ENCODE results near the gene KIAA0586. TPM values are rescaled to one million over a fixed set of nuclear protein-coding genes. Genes with fewer than 3 reads are reported as not detected.

The KIAA0586 gene
- total and polyA plus RNA-seq, 9 of the 15 experiments (the other 6 are each of a cell fraction or from before 2014, with no cell fraction given) = 11.2 to 30.9 (median 22.6) TPM

- TF ChIP-seq ZBTB5 (IDR thresholded peaks at IDR 0.05) (0 out of 2 replicates have a peak, but pooled peaks have one; percentile 63), MYNN (IDR thresholded peaks at IDR 0.05) (no peak), MYNN (CRISPR knock-in tag; IDR thresholded peaks at IDR 0.05) (no peak), ZBTB7A (IDR thresholded peaks at IDR 0.05; ENCODE audit: borderline replicate concordance, control insufficient read depth, low read depth, low read length) (peak; percentile 59; the same call in 1 of the 2 replicates), HDAC1 (IDR thresholded peaks at IDR 0.05) (peak in 1 of 2 experiments; percentile 95; a peak in 2 of 4 replicates), SAP30 (IDR thresholded peaks at IDR 0.05; ENCODE audit: borderline replicate concordance, insufficient read depth, low read depth, low read length, poor library complexity, severe bottlenecking) (peak; percentile 89), ZFX (CRISPR knock-in tag; IDR thresholded peaks at IDR 0.05) (peak; percentile 50), RBBP5 (IDR thresholded peaks at IDR 0.05; ENCODE audit: borderline replicate concordance, insufficient read depth, low read length, poor library complexity, severe bottlenecking) (peak; percentile 75), L3MBTL2 (IDR thresholded peaks at IDR 0.05) (peak; percentile 85), TAF7 (tag; IDR thresholded peaks at IDR 0.05) (0 out of 2 replicates have a peak, but pooled peaks have one; percentile 69), MNT (conservative IDR thresholded peaks at IDR 0.05) (peak; percentile 95 to 97)
- TF ChIP-seq, protein P1, sequence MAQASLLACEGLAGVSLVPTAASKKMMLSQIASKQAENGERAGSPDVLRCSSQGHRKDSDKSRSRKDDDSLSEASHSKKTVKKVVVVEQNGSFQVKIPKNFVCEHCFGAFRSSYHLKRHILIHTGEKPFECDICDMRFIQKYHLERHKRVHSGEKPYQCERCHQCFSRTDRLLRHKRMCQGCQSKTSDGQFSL (CRISPR knock-in tag; IDR thresholded peaks at IDR 0.05) = peak; percentile 86
- TF ChIP-seq, protein P1 (tag; IDR thresholded peaks at IDR 0.05) = peak in 1 of 2 experiments; percentile 58; a peak in 1 of 4 replicates
- TF ChIP-seq, protein P2, sequence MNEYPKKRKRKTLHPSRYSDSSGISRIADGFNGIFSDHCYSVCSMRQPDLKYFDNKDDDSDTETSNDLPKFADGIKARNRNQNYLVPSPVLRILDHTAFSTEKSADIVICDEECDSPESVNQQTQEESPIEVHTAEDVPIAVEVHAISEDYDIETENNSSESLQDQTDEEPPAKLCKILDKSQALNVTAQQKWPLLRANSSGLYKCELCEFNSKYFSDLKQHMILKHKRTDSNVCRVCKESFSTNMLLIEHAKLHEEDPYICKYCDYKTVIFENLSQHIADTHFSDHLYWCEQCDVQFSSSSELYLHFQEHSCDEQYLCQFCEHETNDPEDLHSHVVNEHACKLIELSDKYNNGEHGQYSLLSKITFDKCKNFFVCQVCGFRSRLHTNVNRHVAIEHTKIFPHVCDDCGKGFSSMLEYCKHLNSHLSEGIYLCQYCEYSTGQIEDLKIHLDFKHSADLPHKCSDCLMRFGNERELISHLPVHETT (CRISPR knock-in tag; conservative IDR thresholded peaks at IDR 0.05 in 1 of 2, IDR thresholded peaks at IDR 0.05 in 1 of 2) = peak in 1 of 2 experiments; percentile 40; a peak in 1 of 4 replicates
- TF ChIP-seq, protein P3, sequence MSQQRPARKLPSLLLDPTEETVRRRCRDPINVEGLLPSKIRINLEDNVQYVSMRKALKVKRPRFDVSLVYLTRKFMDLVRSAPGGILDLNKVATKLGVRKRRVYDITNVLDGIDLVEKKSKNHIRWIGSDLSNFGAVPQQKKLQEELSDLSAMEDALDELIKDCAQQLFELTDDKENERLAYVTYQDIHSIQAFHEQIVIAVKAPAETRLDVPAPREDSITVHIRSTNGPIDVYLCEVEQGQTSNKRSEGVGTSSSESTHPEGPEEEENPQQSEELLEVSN (IDR thresholded peaks at IDR 0.05; ENCODE audit: borderline replicate concordance in 1 of 2, extremely low read depth in 1 of 2, insufficient read depth in 1 of 2, insufficient read length in 1 of 2, low read depth in 1 of 2, low read length in 1 of 2, poor library complexity in 1 of 2, severe bottlenecking in 1 of 2) = peak; percentile 39 to 54
- TF ChIP-seq, protein P4, sequence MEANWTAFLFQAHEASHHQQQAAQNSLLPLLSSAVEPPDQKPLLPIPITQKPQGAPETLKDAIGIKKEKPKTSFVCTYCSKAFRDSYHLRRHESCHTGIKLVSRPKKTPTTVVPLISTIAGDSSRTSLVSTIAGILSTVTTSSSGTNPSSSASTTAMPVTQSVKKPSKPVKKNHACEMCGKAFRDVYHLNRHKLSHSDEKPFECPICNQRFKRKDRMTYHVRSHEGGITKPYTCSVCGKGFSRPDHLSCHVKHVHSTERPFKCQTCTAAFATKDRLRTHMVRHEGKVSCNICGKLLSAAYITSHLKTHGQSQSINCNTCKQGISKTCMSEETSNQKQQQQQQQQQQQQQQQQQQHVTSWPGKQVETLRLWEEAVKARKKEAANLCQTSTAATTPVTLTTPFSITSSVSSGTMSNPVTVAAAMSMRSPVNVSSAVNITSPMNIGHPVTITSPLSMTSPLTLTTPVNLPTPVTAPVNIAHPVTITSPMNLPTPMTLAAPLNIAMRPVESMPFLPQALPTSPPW (CRISPR knock-in tag; IDR thresholded peaks at IDR 0.05) = 0 out of 2 replicates have a peak, but pooled peaks have one; percentile 26
Measured at GRCh38 chr14:58426670-58427280, 744 bp upstream of the KIAA0586 start (continued).
